Activated CD4-positive, CD25-positive, alpha-beta regulatory T cell treated with anti-CD3 and anti-CD28 coated beads, Interleukin-2, amount 50 U/mL, for 24 hours (primary cell): ENCODE results near the gene NOX5.

Experiments
- ATAC-seq, 2 donors: fragments of 150-1000 bp; cut with Tn5 transposase; one replicate each; pipeline ENCODE4 v1.10.0; 2021; ENCODE audit warnings: mild to moderate bottlenecking in 1 of 2, moderate library complexity in 1 of 2

Gene NOX5

DNA sequence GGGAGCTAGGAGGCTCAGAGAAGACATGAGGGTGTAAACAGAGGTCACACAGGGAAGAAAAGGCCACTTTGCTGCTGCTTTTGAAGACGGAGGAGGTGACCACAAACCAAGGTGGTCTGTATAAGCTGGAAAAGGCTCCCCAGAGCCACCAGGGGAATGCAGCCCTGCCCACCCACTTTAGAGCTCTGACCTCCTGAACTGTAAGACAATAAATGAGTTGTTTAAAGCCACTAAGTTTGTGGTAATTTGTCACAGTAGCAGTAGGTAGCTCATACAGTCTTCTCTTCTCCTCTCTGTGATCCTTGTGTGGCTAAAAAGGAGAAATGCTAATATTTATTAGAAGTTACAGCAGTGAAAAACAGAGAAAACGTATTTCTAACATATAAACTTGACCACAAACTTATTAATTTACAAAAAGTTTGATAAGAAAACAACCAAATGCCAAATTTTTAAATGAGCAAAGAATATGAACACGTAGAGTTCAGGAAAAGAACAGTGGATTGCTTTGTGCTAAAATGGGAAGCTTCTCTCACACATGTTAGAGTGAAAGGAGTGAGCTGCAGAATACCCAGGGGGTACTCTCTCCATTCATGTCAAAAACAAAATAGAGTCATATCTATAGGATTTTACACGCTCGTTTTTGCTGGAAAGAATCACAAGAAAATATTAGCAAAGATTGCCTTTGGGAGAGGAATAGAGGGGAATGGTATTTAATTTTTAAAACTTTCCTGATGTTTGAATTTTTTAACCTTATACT lies 71.0 kb downstream of the NOX5 start:
- no peak for ATAC-seq

DNA sequence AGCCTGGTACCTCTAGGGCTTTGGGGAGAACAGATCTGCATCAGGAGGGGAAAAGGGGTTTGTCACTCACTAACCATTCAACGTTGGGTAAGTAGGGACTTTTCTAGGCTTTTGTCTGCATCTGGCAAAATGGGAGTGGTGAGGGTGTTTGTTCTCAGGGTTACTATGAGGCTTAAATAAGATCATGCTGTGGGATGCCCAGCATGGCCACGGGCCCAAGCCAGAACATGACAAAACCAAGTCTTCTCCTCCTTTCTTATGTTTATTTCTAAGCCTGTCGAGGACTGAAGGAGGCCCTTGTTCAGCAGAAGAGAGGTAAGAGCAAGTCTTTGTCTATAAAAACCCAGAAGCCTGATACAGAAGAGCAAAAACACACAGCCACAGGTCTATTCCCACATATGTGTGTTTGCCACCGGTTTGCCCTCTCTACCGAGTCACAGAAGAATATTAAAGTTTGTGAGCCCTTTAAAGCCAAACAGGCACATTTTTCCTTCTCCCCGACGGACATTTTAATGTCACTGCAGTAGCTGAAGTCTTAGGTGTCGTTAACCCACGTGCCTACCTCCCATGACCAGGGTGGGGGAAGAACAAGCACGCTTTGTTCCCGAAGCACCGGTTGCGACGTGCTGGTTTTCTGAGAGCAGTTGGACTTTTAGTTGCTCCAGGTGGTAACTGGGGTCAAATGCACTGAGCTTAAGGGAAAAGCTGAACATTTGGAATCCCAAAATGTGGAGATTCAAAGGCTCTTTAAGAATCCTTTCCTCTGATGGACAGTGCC lies 72.1 kb downstream of the NOX5 start:
- no peak for ATAC-seq

DNA sequence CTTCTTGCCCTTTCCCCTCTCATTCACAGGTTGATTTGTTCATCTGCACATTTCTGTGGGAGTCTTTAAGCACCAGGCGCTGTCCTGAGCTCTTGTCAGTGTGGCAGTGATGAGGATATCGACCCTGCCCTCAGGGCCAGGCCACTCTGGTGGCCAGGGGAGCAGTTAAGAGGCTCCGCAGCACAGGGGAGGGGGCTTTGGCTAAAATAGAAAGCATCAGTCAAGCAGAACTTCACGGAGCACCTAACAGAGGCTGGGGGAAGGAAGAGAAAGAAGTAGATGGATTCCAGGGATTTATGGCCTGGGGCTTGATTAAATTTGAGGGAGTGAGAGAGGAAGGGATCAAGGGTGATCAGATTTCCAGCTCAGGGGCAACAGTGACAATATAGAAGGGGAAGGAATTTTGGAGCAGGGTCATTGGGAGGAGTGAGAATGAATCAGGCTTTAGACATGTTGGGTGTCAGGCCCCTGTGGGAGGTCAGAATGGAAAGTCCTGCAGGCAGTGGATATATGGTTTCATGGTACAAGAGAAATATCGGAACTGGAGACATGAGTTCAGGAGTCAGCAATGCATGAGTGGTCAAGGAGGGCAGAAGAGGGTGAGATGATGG lies 73.0 kb downstream of the NOX5 start:
- ATAC-seq = no peak

DNA sequence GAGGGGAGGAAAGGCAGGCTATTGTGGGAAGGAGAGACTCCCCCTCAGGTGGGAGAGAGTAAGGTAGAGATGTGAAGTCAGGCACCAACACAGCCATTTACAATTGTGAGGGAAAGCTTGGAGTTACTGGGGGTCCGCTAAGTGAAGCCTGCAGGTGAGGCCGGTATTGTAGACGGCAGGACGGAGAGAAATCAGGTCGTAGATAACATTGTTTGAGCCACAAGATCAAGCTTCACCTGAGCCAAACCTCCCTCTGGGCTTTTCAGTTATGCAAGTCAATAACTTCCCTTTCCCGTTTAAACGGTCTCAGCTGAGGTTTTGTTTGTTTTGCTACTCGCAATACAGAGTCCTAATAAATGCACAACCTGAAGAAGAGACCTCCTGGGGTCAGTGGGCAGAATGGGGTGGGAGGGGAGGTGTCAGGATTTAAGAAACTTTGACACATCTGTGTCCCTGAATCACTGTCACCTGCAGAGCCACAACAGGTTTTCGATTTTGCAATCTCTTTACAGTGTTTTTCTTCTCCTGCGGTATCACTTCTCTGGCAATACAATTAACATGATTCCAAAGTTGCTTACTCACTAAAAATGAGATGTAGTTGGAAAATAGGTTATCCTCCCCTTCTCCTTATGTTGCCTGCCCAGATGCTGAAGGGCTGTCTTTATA lies 73.9 kb downstream of the NOX5 start:
- ATAC-seq = no peak

DNA sequence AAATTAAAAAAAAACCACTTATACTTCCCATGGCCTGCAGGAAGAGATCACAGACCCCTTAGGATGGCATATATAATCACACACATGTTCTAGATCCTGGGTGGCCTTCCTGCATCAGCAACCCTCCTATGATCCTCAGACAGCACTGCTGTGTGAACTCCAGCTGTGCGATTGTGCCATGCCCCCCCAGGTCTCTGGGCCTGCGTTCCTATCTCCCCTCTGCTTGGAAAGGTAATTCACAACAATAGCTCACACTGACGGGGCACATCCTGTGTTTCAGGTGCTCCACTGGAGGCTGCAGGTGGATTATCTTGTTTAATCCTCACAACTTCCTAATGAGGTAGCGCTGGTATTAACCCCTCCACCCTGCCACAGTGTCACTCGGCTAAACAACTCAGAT lies 74.8 kb downstream of the NOX5 start:
- no peak for ATAC-seq

DNA sequence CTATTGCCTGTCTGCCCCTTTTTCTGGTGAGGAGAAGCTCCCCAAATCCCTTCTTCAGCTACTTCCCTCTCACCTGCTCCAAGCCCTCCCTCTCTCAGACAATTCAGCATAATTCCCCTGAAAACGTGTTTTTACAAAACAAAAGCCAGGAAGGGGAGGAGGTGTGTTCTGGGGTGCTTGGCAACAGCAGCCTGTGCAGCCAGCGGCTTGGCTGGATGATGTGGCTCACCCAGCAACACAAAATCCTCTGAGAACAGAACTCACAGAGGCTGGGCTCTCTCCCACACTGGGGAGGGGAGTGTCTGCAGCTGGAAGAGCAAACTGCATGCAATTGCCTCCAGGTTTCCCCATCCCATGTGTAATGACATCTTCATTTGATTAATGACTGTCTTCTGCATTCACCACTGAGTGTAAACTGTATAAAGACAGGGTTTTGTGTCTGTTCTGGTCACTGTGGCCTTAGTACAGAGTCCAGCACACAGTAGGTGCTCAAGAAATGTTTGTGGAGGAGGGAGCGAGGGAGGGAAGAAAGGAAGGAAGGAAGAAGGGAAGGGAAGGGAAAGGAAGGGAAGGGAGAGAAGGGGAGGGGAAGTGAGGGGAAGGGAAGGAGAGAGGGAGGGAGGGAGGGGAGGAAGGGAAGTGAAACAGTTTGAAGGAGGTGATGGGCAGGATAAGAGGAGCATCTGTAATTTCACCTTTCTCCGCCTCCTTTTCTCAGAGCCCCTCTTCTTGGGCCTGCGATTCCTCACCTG lies 75.9 kb downstream of the NOX5 start:
- no peak for ATAC-seq

DNA sequence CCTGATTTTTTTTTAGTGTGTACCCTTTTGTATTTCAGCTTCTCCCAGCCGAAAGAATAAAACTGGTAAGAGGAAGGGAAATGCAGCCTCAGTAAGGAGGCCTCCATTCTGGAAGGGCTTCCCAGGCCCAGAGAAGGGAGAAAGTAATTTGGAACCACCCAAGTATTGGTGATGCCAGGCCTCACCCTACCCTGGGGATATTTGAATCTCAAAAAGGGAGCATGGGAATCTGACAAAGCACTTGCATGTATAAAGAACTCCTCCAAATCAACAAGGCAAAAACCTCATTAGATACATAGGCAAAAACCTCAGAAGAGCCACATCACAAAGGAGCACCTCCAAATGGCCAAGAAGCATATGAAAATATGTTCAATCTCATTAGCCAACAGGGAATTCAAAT lies 77.2 kb downstream of the NOX5 start:
- no peak for ATAC-seq

DNA sequence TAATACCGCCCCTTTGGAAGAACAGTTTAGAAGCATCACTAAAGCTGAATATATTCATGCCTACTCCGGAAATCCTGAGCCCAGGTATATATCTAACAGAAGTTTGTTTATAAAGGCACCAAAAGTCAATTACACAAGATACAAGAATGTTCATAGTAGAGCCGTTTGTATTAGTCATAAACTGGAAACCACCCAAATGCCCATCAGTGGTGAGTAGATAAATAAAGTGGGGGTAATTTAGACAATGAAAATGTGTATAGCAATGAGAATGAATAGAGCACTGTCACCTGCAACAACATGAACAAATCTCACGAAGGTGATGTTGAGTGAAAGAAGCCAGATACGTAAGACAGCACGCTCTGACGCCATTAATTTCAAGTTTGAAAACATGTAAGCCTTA lies 77.7 kb downstream of the NOX5 start:
- peak in 1 of 2 donors; percentile 48 for ATAC-seq

DNA sequence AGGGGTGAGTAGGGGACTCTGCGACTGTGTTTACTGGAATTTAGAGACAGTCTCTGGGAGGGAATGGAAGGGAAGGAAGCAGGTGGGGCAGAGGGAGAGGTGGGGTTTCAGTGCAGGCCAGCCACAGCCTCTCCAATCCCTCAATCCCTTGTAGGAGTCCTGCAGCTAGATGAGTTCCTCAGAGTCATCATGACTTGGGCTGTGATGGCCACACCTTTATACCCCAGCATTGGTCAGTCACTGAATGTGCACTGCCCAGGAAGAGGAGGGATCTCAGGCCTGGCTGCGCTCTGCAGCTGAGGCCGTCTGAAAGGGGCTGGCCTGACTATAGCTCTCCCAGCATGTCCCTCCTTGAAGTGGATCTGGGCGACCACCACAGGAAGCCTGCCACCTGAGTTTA lies 78.6 kb downstream of the NOX5 start:
- ATAC-seq = no peak

DNA sequence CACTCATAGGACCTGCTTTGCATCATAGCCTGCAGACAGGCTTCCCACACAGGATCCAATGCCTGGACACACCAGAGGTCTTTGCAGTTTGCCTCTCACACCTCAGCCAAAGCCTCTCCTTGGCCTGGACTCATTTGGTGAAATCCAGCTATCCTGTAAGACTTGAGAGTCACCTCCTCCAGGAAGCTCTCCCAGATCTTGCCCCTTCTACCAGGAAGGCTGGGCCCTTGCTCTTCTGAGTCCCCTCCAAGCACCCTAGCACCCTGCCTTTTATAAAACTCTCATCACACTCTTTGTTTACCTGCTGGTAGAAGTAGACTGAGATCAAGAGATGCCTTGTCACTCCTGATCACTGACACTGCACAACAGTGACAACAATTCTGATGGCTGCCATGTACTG lies 79.1 kb downstream of the NOX5 start:
- ATAC-seq = no peak

DNA sequence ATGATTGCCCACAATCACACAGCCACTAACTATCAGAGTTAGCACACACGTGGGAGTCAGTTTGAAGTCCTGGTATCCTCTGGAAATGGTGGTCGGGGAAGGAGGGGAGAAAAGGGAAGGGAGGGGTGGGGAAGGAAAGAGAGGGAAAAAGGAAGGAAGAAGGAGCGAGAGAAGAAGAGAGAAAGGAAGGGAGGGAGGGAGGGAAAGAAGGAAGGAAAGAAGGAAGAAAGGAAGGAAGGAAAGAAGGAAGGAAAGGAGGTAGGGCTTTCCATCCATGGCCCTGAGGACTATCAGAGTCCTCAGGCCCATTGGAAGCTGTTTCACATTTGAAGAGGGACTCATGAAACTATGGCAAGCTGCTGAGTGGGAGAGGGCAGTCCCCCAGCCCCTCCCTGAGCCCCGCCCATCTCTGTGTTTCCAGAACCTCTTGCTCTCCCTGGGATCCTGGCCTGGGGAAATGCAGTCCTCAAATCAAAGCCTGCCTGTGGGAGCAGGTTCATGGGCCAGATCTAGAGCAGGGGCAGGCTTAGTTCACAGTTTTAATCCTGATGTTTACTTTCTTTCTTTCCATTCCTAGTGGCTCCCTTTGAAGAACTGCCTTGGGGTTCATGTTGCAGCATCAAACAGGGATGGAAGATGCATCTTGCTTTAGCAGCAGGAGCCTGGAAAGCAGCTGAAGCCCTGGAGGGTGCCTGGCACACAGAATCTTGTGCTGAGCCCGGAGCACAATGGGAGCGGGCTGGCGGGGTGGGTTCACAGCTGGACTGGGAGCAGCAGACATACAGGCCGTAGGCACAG lies 79.8 kb downstream of the NOX5 start:
- no peak for ATAC-seq

DNA sequence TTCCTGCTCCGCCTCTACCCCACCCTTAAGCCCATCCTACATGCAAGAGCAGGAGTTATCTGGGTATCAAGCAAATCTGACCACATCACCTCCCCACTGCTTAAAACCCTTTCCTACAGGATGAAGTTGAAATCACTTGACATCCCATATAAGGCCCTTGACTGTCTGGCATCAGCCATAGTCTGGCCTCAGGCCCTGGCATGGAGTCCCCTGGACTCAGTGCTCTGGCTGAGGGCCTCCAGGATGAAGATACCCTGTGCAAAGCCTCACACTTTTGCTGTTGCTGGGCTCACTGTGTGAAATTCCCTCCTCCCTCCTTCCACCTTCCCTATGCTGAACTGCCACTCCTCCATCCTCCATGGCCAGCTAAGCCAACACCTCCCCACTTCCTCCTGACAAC lies 80.8 kb downstream of the NOX5 start:
- no peak for ATAC-seq

DNA sequence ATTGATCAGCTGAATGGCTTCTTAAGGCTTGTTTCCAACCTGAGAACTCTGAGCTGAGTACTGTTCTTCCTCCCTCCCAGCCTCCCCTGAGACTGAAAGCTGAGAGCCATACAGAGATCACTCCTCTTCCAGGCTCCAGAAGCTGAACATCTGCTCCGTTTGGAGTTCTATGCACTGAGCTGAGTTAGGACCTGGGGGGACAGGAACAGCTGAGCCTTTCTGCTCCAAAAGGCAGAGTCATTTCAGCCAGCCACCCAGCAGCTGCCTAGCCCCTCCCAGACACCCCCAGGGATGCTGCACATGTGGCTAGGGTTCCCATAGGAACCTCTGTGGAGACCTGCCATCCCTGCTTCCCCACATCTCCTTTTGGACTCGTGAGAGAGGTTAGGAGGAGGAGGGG lies 81.7 kb downstream of the NOX5 start:
- ATAC-seq = no peak

DNA sequence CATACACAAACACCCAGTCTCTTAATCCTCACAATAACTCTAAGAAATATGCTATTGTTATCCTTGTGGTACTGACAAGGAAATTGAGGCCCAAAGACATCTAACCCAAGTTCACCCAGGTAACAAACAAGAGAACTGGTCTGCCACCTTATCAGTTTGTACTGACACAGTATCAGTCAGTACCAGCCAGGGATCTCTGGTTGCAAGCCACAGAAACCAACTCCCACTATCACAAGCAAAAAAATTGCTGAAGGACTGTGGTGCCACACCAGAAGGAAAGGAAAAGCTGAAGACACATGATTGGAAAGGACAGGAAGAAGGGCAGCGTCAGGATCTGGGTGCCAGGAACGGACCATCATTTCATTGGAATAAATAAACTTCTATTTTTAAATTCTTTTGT lies 82.1 kb downstream of the NOX5 start:
- no peak for ATAC-seq

DNA sequence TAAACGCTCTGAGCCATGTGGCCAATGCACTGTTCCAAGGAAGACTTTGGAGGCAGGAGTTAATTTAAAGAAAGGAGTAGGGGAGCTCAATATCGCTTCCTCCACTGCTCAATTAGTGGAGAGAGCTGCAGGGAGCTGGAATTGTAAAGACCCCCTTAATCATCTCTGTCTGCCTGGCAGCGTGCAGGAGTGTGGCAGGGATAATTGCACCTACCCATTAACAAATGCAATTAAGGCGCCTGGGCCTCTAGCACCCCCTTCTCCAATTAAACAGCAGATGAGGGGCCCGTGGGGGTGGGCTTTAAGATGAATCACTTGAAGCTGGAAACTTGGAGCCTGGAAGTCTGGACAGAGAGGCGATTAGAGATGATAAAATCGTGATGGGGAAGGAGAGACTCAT lies 84.3 kb downstream of the NOX5 start:
- ATAC-seq = no peak

DNA sequence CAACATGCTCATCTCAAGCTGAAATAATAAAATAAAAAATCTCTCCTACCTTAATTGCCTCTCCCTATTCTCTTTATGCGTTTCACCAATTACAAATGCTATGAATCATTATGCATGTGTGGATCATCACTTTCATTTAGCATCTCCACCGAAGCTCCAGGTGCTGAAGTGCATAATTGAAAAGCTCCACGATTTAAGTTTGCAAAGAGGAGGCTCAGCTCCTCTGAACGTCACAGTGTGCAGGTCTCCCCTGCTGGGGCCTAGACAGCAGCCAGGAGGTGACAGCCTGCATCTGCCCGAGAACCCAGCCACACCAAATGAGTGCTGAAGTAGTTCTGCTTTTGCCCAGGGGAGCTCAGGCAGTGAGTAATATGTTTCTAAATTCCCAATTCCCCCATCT lies 85.4 kb downstream of the NOX5 start:
- no peak for ATAC-seq

DNA sequence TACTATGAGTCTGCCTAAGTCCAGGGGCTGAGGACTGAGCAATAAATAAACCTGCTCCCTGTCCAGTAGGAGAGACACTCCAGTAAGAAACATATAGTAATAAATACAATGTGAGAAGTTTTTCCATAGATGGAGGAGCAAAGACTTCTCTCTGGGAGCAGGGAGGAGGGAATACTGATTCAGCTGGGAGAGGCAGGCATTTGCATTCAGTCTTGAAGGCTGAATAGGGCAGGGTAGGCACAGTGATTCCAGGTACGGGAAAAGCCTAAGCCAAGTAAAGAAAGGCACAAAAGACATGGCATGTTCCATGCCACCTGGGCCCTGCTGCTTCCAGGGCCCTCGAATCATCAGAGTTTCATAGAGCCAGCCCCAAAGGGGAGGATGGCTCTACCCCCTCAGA lies 86.3 kb downstream of the NOX5 start:
- ATAC-seq = no peak

DNA sequence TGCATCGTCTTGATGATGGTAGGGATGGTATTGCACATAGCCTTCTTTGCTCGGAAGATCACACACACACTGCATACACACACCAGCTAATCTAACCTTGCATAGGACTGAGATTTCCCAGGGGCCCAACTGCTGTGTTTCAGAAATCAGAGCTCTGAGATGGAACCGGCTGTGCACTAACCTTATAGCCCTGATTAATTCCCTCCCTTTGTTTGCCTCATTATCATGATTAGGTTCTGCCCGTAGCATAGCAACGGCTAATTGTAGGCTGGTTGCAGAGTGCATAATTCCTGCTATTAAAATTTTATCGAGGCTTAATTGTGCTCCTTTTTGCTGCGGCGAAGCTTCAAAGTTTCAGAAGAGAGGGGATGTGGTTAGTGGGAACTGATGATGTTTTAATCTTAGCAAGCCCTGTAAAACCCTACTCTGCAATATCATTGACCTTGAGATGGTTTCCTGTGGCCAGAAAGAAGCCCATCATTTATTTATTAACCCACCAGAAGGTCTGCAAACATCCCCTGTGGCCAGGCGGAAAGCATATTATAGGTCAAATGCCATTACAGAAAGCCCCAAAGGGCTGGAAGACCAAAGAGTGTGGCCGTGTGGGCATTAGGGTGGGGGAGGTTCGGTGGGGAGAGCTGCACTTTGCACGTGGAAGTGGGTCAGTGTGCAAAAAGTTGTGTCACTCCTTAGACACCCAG lies 89.7 kb downstream of the NOX5 start:
- peak; percentile 44 to 50 for ATAC-seq

DNA sequence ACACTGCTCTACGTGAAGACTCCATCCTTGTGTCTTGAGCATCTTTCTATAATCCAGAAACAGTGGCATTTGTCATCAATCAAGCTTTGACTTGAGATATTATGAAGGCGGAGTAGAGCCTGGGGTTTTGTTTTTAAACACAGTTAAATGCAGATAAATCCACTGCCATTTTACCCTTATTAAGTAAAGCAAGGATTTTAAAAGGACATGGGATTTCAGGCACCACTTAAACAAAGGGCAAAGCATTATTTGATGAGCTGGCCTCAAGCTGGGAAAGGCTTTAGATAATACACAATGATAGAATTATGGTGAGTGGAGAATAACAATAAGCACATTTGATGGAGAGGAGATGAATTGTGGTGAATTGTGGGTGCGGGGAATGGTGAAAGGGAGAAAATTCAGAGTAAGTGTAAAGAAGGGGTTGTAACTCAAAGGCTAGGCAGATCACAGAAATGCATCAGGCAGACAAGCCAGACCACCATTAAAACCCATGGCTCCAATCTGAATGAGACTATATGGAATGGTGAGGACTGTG lies 91.0 kb downstream of the NOX5 start:
- ATAC-seq = no peak

DNA sequence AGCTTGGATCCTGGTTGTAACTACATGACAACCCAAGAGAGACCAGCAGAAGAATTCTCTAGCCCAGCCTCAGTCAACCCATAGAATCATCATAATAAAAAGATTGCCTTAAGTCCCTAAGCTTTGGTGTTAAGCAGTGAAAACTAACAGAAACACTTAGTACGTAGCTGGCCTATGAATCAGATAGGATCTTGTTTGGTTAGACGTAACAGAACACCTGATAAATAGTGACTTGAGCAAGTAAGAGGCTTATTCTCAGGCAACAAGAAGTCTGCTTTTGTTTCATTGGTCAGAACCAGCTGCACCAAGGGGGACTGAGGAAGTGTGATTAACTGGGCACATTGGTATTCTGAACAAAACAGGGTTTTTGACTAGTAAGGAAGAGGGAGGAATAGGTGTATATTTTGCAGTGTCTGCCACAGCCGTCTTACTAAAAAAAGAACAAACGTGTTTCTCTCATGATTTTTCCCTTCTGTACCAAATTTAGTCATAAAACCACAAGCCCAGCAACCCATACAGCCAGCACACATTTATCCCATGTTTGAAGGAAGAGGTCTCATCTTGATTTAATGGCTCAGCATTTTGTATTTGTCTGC lies 92.6 kb downstream of the NOX5 start:
- ATAC-seq = peak; percentile 52 to 62
